Inflammatory macrophage treated with lipopolysaccharide for 1 hour (primary cell): ENCODE measurements around the gene PRKCH.
"Not testable (repeated sequence)": the region's sequence is repeated elsewhere in the genome, so short reads cannot be mapped to it uniquely, and the experiment has no call there.

Source experiments
- DNase-seq, 2 donors: peaks; one replicate each; pipeline ENCODE4 v3.0.0-alpha.2; 2020 to 2022

Gene PRKCH

GRCh38 chr14:61395115-61395725 lies 73.8 kb downstream of the PRKCH start:
- DNase-seq = no peak

GRCh38 chr14:61396279-61396678 lies 74.9 kb downstream of the PRKCH start:
- no peak for DNase-seq

DNA sequence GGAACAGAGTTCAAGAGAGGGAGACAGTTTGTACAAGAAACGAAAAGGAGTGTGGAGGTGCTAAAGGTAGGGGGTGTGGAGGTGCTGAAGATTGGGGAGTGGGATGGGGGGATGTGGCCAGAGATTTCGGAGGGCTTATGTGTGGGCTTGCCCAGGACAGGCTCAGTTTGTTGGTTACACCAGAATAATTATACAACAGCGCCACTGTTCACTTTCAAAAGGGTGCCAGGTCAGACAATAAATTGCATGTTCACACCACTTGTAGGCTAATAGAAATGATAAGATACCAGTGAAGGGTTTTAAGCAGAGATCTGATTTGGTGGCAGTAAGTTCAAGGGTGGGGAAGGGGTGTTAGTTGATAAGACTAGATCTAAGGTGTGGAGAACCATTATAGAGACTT lies 75.3 kb downstream of the PRKCH start:
- DNase-seq = no peak

DNA sequence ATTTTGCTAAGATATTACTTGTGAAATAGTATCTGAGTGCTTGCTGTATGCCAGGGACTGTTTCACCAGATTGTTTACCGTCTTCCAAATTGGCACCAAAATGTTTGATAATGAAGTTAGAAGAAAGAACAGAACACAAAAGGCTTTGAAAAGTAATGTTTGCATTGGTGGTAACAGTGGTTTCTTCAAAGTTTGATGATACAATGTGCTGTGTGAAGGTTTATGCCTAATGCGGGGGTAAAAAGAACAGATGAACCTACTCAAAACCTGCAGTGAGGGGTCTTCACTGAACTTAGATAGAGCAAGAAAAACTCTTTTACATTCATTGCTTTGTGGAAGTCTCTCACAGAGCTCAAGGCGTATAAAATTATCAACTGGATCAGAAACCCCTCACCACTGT lies 76.2 kb downstream of the PRKCH start:
- no peak for DNase-seq

DNA sequence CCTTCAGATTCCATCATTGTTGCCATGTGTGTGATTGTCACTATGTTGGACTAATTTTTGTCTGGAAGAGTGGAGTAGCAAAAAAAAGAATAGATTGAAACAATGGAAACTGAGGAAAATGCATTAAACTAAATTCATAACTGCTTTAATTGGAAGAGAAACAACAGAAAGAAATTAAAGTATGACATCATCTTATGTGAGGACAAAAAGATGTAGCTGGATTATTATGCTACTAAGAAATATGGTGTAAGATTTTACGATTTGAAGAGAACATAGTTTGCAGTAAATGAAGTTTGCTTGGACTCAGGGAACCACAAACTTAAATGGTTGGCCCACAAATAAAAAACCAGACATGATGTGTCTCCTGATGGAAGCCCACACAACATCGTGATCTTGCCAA lies 76.8 kb downstream of the PRKCH start:
- DNase-seq = no peak

DNA sequence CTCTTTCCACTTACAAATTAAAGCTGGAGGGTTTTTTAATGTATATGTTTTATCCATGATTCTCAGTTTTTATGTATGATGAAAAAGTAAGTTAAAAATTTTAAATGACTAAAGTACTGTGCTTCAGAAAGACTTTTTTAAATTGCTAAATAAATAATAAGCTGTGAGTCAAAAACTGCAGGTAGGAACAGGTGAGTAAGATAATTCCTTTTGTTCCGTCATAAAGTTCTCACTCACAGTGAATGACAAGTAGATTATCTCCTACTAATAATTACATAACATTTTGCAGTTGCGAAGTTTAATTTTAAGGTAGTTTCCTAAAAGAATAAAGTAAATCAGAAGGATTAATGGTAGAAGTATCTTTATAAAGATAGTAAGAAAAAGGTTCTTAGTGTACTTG lies 78.0 kb downstream of the PRKCH start:
- DNase-seq = no peak

- no peak for DNase-seq
Observed at GRCh38 chr14:61401461-61401860, 80.1 kb downstream of the PRKCH start.

- DNase-seq = no peak
Observed at GRCh38 chr14:61403411-61403810, 82.0 kb downstream of the PRKCH start.

- no peak for DNase-seq
Observed at GRCh38 chr14:61404637-61405036, 83.3 kb downstream of the PRKCH start.

GRCh38 chr14:61406198-61406597 lies 84.8 kb downstream of the PRKCH start:
- DNase-seq = no peak

DNA sequence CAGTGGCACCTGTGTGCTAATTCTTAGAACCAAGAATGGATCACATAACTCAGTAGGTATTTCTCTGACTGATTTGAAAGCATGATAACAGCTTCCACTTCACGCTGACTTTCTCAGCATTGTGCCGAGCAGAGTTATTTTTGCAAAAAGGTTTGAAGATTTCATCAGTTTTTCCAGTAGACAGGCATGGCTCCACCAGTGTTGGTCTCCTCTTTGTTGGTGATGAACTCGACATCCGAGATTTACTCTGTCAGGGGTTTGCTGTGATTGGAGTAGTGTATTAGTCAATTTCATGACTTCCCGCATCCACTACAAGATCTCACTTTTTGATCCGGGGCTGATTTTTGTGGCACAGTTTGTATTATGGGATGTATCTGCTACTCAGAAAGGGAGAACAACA lies 85.3 kb downstream of the PRKCH start:
- no peak for DNase-seq

DNA sequence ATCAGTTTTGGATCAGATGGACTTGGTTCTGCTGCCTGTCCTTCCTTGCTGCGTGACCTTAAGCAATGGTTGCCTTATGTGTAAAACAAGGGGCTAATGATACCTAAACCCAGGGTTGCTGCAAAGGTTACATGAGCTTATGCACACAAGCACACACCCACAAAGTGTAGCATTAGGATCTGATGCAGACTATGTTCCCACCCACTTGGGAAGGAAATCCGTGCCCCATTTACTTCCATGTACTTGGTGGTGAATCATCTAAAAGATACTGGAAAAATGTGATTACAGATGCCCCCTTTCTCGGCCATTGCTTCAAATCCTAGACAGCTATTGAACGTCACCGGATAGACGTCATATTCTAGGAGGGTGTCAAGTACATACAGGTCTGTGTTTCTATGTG lies 87.1 kb downstream of the PRKCH start:
- no peak for DNase-seq

DNA sequence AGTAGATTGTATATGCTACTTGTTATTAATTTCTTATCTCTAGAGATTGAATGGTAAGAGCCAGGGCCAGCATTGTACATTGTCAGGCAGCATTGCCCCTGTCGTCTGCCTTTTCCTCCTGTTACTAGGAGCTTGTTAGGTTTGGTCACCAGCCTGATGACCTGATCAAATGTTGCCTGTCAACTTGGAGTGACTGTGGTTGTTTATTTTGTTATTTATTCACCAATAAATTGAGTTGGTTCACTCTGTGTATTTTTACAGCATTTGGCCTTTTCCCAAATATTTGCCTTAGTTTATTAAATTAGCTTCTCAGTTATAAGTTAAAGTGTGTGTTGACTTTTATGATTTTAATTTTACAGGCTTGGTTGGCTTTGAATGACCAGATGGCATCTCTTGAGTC lies 88.4 kb downstream of the PRKCH start:
- DNase-seq = no peak

DNA sequence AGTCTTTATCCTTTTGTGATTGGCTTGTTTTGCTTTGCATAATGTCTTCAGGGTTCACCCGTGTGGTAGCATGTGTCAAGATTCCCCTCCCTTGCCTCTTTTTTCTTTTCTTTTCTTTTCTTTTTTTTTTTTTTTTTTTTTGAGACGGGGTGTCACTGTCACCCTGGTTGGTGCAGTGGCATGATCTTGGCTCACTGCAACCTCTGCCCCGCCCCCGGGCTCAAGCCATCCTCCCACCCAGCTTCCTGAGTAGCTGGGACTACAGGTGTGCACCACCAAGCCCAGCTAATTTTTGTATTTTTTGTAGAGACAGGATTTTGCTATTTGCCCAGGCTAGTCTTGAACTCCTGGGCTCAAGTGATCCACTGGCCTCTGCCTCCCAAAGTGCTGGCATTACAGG lies 94.6 kb downstream of the PRKCH start:
- DNase-seq = not testable (repeated sequence)

- DNase-seq = no peak
Observed at GRCh38 chr14:61416591-61416990, 95.2 kb downstream of the PRKCH start.

- DNase-seq = no peak
Observed at GRCh38 chr14:61417141-61417540, 95.8 kb downstream of the PRKCH start.

DNA sequence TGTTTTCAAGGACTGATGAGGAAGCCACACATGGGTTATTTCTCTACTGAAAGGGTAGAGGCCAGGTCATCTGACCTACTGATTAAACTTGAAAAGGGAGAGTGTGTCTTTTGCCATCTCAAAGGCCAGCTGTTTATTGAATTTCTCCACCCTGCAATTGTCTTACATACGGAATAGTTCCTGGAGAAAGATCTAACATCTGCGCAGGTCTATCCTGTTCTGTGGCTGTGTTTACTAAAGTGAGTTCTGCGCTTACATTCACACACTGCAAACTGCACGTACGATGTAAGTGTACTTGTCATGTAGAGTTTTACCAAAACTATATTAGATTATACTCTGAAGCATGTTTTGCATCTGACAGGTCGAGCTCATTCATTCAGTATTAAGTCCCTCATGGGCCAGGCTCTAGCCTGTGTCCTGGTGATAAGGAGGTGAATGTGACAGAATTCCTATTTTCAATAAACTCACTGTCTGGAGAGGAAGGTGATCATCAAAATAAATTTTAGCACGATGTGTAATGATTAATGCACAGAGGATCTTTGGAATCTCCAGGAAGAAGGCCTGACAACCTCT lies 96.6 kb downstream of the PRKCH start:
- no peak for DNase-seq

GRCh38 chr14:61418746-61419145 lies 97.4 kb downstream of the PRKCH start:
- DNase-seq = no peak

- DNase-seq = no peak
Observed at GRCh38 chr14:61419201-61419600, 97.8 kb downstream of the PRKCH start.

- no peak for DNase-seq
Observed at GRCh38 chr14:61420326-61420725, 98.9 kb downstream of the PRKCH start.

GRCh38 chr14:61421212-61421923 lies 100.0 kb downstream of the PRKCH start:
- no peak for DNase-seq

GRCh38 chr14:61426048-61426447 lies 104.7 kb downstream of the PRKCH start:
- DNase-seq = no peak

- no peak for DNase-seq
Observed at GRCh38 chr14:61428261-61428660, 106.9 kb downstream of the PRKCH start.

GRCh38 chr14:61429316-61429715 lies 107.9 kb downstream of the PRKCH start:
- DNase-seq = no peak
